CD4-positive, alpha-beta T cell (primary cell): ENCODE data around the gene TBC1D16. TPM values are rescaled to one million over a fixed set of nuclear protein-coding genes. Genes with fewer than 3 reads are reported as not detected.

Experiments
- ATAC-seq: fragments of 200-7000 bp; cut with Tn5 transposase; one replicate; pipeline ENCODE4 v1.10.0; 2022; ENCODE audit warnings: mild to moderate bottlenecking; ENCODE audit not compliant: poor library complexity
- CTCF ChIA-PET: fragments of 350-600 bp; sonication (Branson Sonifier 250); formaldehyde crosslinking; loops from one replicate; lab custom pipeline; 2021; ENCODE audit warnings: antibody characterized with exemption, inconsistent platforms; lab: Charles Lee
- POLR2A ChIA-PET: fragments of 350-600 bp; sonication (Branson Sonifier 250); formaldehyde crosslinking; loops from one replicate; lab custom pipeline; 2021; ENCODE audit warnings: antibody characterized with exemption, inconsistent platforms; lab: Charles Lee
- DNase-seq, 14 experiments: peaks; one replicate each; pipeline ENCODE4 v3.0.0-alpha.2; 2013 to 2020; ENCODE audit warnings: mixed read lengths in 2 of 14
- H3K27ac ChIP-seq, 2 donors: one replicate each; pipeline versions ENCODE4 v1.5.1 to v1.7.0; 2013; ENCODE audit warnings: low read length in 2 of 2, low read depth in 1 of 2, mild to moderate bottlenecking in 1 of 2
- H3K27me3 ChIP-seq, 2 experiments: 1 replicate in 1 of 2; 2 replicates in 1 of 2; pipeline versions ENCODE4 v1.6.1 to v1.7.0; 2013; ENCODE audit warnings: low read length in 2 of 2, control low read depth in 1 of 2, mild to moderate bottlenecking in 1 of 2, moderate library complexity in 1 of 2; ENCODE audit not compliant: insufficient read depth in 2 of 2, control insufficient read depth in 1 of 2
- H3K36me3 ChIP-seq: one replicate; pipeline ENCODE4 v1.6.1; 2013; ENCODE audit warnings: low read length, control low read depth; ENCODE audit not compliant: insufficient read depth
- H3K4me1 ChIP-seq: one replicate; pipeline ENCODE4 v1.6.1; 2013; ENCODE audit warnings: low read length, control low read depth; ENCODE audit not compliant: insufficient read depth
- H3K4me3 ChIP-seq: one replicate; pipeline ENCODE4 v1.5.1; 2013; ENCODE audit warnings: mild to moderate bottlenecking, low read length, moderate library complexity
- H3K9me3 ChIP-seq, 2 experiments: 1 replicate in 1 of 2; 2 replicates in 1 of 2; pipeline versions ENCODE4 v1.6.1 to v1.7.0; 2013; ENCODE audit warnings: low read length in 2 of 2, mild to moderate bottlenecking in 2 of 2, control low read depth in 1 of 2, moderate library complexity in 1 of 2; ENCODE audit not compliant: control insufficient read depth in 1 of 2, insufficient read depth in 1 of 2
- H3K27ac Mint-ChIP-seq: one replicate; pipeline ENCODE4 v1.8.0; 2020; ENCODE audit warnings: mixed read lengths
- H3K27me3 Mint-ChIP-seq: one replicate; pipeline ENCODE4 v1.8.0; 2021; ENCODE audit warnings: mixed read lengths
- H3K36me3 Mint-ChIP-seq: one replicate; pipeline ENCODE4 v1.8.0; 2021; ENCODE audit warnings: low read depth, mixed read lengths
- H3K4me1 Mint-ChIP-seq: one replicate; pipeline ENCODE4 v1.8.0; 2021; ENCODE audit warnings: low read depth, mixed read lengths
- H3K4me3 Mint-ChIP-seq: one replicate; pipeline ENCODE4 v1.8.0; 2020; ENCODE audit warnings: mild to moderate bottlenecking, mixed read lengths
- H3K9me3 Mint-ChIP-seq: one replicate; pipeline ENCODE4 v1.8.0; 2020; ENCODE audit warnings: mixed read lengths
- CTCF ChIP-seq: fragments of 200-600 bp; IDR thresholded peaks from one replicate; pipeline ENCODE4 v1.8.0; 2022; ENCODE audit warnings: antibody characterized with exemption, mild to moderate bottlenecking
- intact Hi-C, 2 experiments: fragments of 100-400 bp; cut with DNase I in 1 of 2; cut with micrococcal nuclease in 1 of 2; formaldehyde crosslinking; loops; one replicate each; pipeline versions ENCODE4 v1.15.1 to v1.9.0; 2023 to 2025; cut with DNase I, micrococcal nuclease
- total RNA-seq, 174 experiments: library from RNA in 2 of 174; stranded (reverse) in 2 of 174; gene quantifications; one replicate each; pipeline ENCODE4 v1.2.3 and lab custom pipeline; 2021 to 2026

TBC1D16 gene
- total RNA-seq, 2 experiments from 2014 or later = 1.9 to 2.5 TPM

DNA sequence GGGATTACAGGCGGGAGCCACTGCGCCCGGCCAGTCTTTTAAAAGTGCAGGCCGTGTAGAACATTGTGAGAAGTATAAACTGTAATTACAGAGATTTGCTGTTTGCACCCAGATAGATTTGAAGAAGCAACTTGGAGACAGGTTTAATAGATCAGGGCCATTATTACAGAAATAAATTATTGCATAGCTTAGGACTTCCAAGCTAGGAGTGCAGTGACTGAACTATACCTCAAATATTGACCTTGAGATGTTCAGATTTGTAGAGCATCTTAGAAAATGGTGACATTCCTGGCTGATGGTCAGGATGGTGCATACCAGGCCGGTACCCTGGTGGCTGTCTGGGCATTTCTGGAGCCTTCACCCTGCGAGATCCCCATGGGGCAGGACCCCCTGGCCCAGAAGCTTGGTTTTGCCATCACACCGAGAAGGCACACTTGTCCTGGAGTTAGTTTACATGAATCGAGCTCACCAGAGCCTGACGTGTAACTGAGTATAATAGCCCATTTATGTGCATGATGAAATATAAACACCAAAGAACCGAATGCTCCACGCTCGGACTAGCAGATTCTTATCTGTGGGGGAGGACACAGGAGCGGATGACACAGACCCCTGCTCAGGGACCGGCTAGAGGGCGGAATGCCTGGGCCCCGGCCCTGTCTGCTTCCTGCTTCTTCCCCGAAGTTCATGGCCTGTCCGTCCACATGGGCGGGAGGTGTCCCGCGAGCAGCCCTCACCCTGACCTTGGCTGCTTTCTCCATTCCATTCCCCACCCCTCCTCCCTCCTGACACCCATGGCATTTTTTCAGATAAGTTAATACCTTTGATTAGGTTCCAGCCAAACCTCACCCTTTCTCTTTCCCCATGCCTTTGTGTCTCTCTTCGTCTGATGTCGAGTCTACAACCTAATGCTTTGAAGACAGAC, 32.9 kb upstream of the TBC1D16 start:
- peaks cover 3% of the 10 kb centered on the region for H3K4me1 Mint-ChIP-seq
- H3K9me3 Mint-ChIP-seq = no peaks in the 10 kb centered on the region
- DNase-seq (no peak), ATAC-seq (no peak)
- peaks cover 0 to 3% of the 10 kb centered on the region in 2 experiments for H3K9me3 ChIP-seq
- no peak overlapping the region for H3K27ac ChIP-seq
- no peak for TF ChIP-seq CTCF
- H3K36me3 Mint-ChIP-seq = no peaks in the 10 kb centered on the region
- no peaks in the 10 kb centered on the region for H3K36me3 ChIP-seq
- no peak overlapping the region for H3K4me3 Mint-ChIP-seq
- H3K27me3 Mint-ChIP-seq = peaks cover 4% of the 10 kb centered on the region
- no peak overlapping the region for H3K4me3 ChIP-seq
- H3K27me3 ChIP-seq = no peaks in the 10 kb centered on the region
- no peak overlapping the region for H3K27ac Mint-ChIP-seq
- ChIA-PET POLR2A (no interaction called here), CTCF (no interaction called here)
- intact Hi-C loops = no loop called here
- H3K4me1 ChIP-seq = peaks cover 11% of the 10 kb centered on the region

GRCh38 chr17:80067393-80067986, 31.8 kb upstream of the TBC1D16 start:
- H3K36me3 Mint-ChIP-seq = no peaks in the 10 kb centered on the region
- no peaks in the 10 kb centered on the region for H3K9me3 Mint-ChIP-seq
- H3K4me3 Mint-ChIP-seq = no peak overlapping the region
- H3K36me3 ChIP-seq = no peaks in the 10 kb centered on the region
- H3K27me3 Mint-ChIP-seq = peaks cover 4% of the 10 kb centered on the region
- no peak for ATAC-seq
- no peak overlapping the region for H3K4me3 ChIP-seq
- no peak overlapping the region for H3K27ac ChIP-seq
- no peaks in the 10 kb centered on the region for H3K27me3 ChIP-seq
- peaks cover 0 to 3% of the 10 kb centered on the region in 2 experiments for H3K9me3 ChIP-seq
- peaks cover 3% of the 10 kb centered on the region for H3K4me1 Mint-ChIP-seq
- CTCF ChIA-PET = no interaction called here
- POLR2A ChIA-PET = no interaction called here
- intact Hi-C loops = no loop called here
- peaks cover 11% of the 10 kb centered on the region for H3K4me1 ChIP-seq
- no peak overlapping the region for H3K27ac Mint-ChIP-seq
- TF ChIP-seq CTCF = no peak
- DNase-seq = no peak

GRCh38 chr17:80065478-80066170, 30.0 kb upstream of the TBC1D16 start:
- ATAC-seq = no peak
- Mint-ChIP-seq H3K9me3 (no peaks in the 10 kb centered on the region), H3K4me3 (no peak overlapping the region), H3K4me1 (peaks cover 3% of the 10 kb centered on the region), H3K36me3 (no peaks in the 10 kb centered on the region), H3K27me3 (peaks cover 4% of the 10 kb centered on the region), H3K27ac (no peak overlapping the region)
- no peak for TF ChIP-seq CTCF
- H3K4me1 ChIP-seq = no peaks in the 10 kb centered on the region
- no peaks in the 10 kb centered on the region for H3K27me3 ChIP-seq
- CTCF ChIA-PET = no interaction called here
- POLR2A ChIA-PET = no interaction called here
- no peaks in the 10 kb centered on the region for H3K36me3 ChIP-seq
- H3K27ac ChIP-seq = no peak overlapping the region
- no peak for DNase-seq
- peaks cover 0 to 3% of the 10 kb centered on the region in 2 experiments for H3K9me3 ChIP-seq
- no peak overlapping the region for H3K4me3 ChIP-seq
- intact Hi-C loops = no loop called here
